NCI-H1417 (cell line): ENCODE data around the gene CXCL17.
A peak's percentile ranks its signal among the peaks of the same experiment; 100 is the strongest.
"Not testable (repeated sequence)": the region's sequence is repeated elsewhere in the genome, so short reads cannot be mapped to it uniquely, and the experiment has no call there.

Experiments used
- DNase-seq, 3 experiments: peaks; one replicate each; lab custom pipeline; 2025; lab: John Stamatoyannopoulos, UW

The CXCL17 gene

GRCh38 chr19:42442833-42443232 lies at the start of gene CXCL17:
Gene CXCL17, minus strand, starts transcription at chr19:42442946. Its CDS starts 114 bp downstream, at chr19:42442832.
- DNase-seq, result no peak

- no peak for DNase-seq
These were observed 46.2 kb upstream of the CXCL17 start for GRCh38 chr19:42488783-42489521.

GRCh38 chr19:42487798-42488178 lies 45.0 kb upstream of the CXCL17 start:
- DNase-seq, result no peak

GRCh38 chr19:42487032-42487797 lies 44.5 kb upstream of the CXCL17 start:
- DNase-seq, result no peak

GRCh38 chr19:42485036-42485435 lies 42.3 kb upstream of the CXCL17 start:
- not testable (repeated sequence) for DNase-seq

- no peak for DNase-seq
These were observed 37.8 kb upstream of the CXCL17 start for GRCh38 chr19:42480335-42481095.

- DNase-seq, result no peak
These were observed 37.0 kb upstream of the CXCL17 start for GRCh38 chr19:42479736-42480135.

- no peak for DNase-seq
These were observed 36.1 kb upstream of the CXCL17 start for GRCh38 chr19:42478765-42479311.

- DNase-seq, result no peak
These were observed 35.2 kb upstream of the CXCL17 start for GRCh38 chr19:42477933-42478332.

- DNase-seq, result no peak
These were observed 34.4 kb upstream of the CXCL17 start for GRCh38 chr19:42477117-42477516.

- DNase-seq, result no peak
These were observed 32.6 kb upstream of the CXCL17 start for GRCh38 chr19:42475366-42475765.

GRCh38 chr19:42474743-42475142 lies 32.0 kb upstream of the CXCL17 start:
- no peak for DNase-seq

- no peak for DNase-seq
These were observed 30.9 kb upstream of the CXCL17 start for GRCh38 chr19:42473686-42474085.

- DNase-seq, result no peak
These were observed 29.8 kb upstream of the CXCL17 start for GRCh38 chr19:42472402-42473147.

- no peak for DNase-seq
These were observed 29.0 kb upstream of the CXCL17 start for GRCh38 chr19:42471554-42472249.

GRCh38 chr19:42469311-42470235 lies 26.8 kb upstream of the CXCL17 start:
- no peak for DNase-seq

GRCh38 chr19:42468273-42468796 lies 25.6 kb upstream of the CXCL17 start:
- DNase-seq, result peak in 2 of 3 experiments; percentile 16 to 27

- DNase-seq, result no peak
These were observed 24.5 kb upstream of the CXCL17 start for GRCh38 chr19:42467183-42467760.

- no peak for DNase-seq
These were observed 23.9 kb upstream of the CXCL17 start for GRCh38 chr19:42466521-42467182.
